Stimulated activated CD8-positive, alpha-beta memory T cell treated with anti-CD3 and anti-CD28 coated beads, Interleukin-4, amount 100 ng/mL, for 1 hour (primary cell): Measurements from ENCODE around the gene VWA1.
"Not testable (repeated sequence)": the region's sequence is repeated elsewhere in the genome, so short reads cannot be mapped to it uniquely, and the experiment has no call there.

Source experiments
- DNase-seq, 2 donors: peaks; one replicate each; pipeline ENCODE4 v3.0.0-alpha.2; 2020; ENCODE audit warnings: low read depth in 2 of 2, low spot score in 1 of 2

VWA1 gene

GRCh38 chr1:1402901-1403392 lies 32.5 kb upstream of the VWA1 start:
- DNase-seq: not testable (repeated sequence)

- DNase-seq: no peak
These were observed 31.8 kb upstream of the VWA1 start for GRCh38 chr1:1403653-1404052.

GRCh38 chr1:1406101-1406820 lies 29.2 kb upstream of the VWA1 start:
- DNase-seq: no peak

- DNase-seq: peak; percentile 87 to 91
These were observed 28.5 kb upstream of the VWA1 start, which contains the start of gene MRPL20 for GRCh38 chr1:1406821-1407635. Gene MRPL20 (minus strand): TSS chr1:1407293. CDS start chr1:1407217, 76 bp downstream.

- DNase-seq: no peak
These were observed 27.7 kb upstream of the VWA1 start for GRCh38 chr1:1407636-1408318.

GRCh38 chr1:1410238-1410637 lies 25.3 kb upstream of the VWA1 start:
- not testable (repeated sequence) for DNase-seq

- DNase-seq: no peak
These were observed 23.9 kb upstream of the VWA1 start for GRCh38 chr1:1411626-1412025.

GRCh38 chr1:1412311-1412902 lies 23.1 kb upstream of the VWA1 start:
- not testable (repeated sequence) for DNase-seq

- DNase-seq: no peak
These were observed 19.7 kb upstream of the VWA1 start for GRCh38 chr1:1415751-1416150.

- not testable (repeated sequence) for DNase-seq
These were observed 18.1 kb upstream of the VWA1 start for GRCh38 chr1:1417396-1417795.

- not testable (repeated sequence) for DNase-seq
These were observed 17.5 kb upstream of the VWA1 start for GRCh38 chr1:1417825-1418463.

- no peak for DNase-seq
These were observed 16.8 kb upstream of the VWA1 start for GRCh38 chr1:1418464-1419362.

GRCh38 chr1:1419363-1419812 lies 16.1 kb upstream of the VWA1 start:
- no peak for DNase-seq

- no peak for DNase-seq
These were observed 15.5 kb upstream of the VWA1 start for GRCh38 chr1:1419813-1420653.

GRCh38 chr1:1420654-1421141 lies 14.8 kb upstream of the VWA1 start:
- DNase-seq: no peak

- DNase-seq: no peak
These were observed 14.2 kb upstream of the VWA1 start, which contains the start of gene ANKRD65 for GRCh38 chr1:1421147-1421906. Gene ANKRD65 (minus strand): TSS chr1:1421276. CDS start chr1:1421005, 271 bp downstream.

- no peak for DNase-seq
These were observed 13.5 kb upstream of the VWA1 start for GRCh38 chr1:1421907-1422464.
